Activated CD8-positive, alpha-beta memory T cell treated with anti-CD3 and anti-CD28 coated beads for 36 hours (primary cell): ENCODE data around the gene SNX9. TPM values are rescaled to one million over a fixed set of nuclear protein-coding genes. Genes with fewer than 3 reads are reported as not detected.

Source experiments
- CTCF ChIA-PET: fragments of 350-600 bp; sonication (Branson Sonifier 250); formaldehyde crosslinking; loops from one replicate; lab custom pipeline; 2021; ENCODE audit warnings: antibody characterized with exemption; lab: Charles Lee
- POLR2A ChIA-PET: fragments of 350-600 bp; sonication (Branson Sonifier 250); formaldehyde crosslinking; loops from one replicate; lab custom pipeline; 2021; ENCODE audit warnings: antibody characterized with exemption; lab: Charles Lee
- total RNA-seq, 2 experiments: library from RNA; stranded (reverse); gene quantifications; one replicate each; pipeline ENCODE4 v1.2.3, GENCODE V29; 2021

The SNX9 gene
- total RNA-seq, 2 experiments from 2014 or later, result 72.2 to 76.4 TPM

GRCh38 chr6:157798851-157799250 is 24.2 kb upstream of the SNX9 start:
- CTCF ChIA-PET, result no interaction called here

DNA sequence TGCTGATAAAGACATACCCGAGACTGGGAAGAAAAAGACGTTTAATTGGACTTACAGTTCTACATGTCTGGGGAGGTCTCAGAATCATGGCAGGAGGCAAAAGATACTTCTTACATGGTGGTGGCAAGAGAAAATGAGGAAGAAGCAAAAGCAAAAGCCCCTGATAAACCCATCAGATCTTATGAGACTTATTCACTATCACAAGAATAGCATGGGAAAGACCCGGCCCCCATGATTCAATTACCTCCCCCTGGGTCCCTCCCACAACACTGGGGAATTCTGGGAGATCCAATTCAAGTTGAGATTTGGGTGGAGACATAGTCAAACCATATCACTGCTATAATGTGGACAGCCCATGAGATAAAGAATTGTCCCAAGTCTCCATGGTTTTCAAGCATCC is 23.5 kb upstream of the SNX9 start:
- ChIA-PET POLR2A (interaction anchor here (0.9 kb wide), 1 partner anchor 35 kb away, joined by 5 read pairs; no protein-coding TSS in a partner anchor), CTCF (interaction anchor here (1.9 kb wide), 1 partner anchor 35 kb away, joined by 9 read pairs; no protein-coding TSS in a partner anchor)

More at GRCh38 chr6:157798851-157799250, 24.2 kb upstream of the SNX9 start:
- POLR2A ChIA-PET, result interaction anchor here (0.9 kb wide), 1 partner anchor 34 kb away, joined by 5 read pairs; no protein-coding TSS in a partner anchor

DNA sequence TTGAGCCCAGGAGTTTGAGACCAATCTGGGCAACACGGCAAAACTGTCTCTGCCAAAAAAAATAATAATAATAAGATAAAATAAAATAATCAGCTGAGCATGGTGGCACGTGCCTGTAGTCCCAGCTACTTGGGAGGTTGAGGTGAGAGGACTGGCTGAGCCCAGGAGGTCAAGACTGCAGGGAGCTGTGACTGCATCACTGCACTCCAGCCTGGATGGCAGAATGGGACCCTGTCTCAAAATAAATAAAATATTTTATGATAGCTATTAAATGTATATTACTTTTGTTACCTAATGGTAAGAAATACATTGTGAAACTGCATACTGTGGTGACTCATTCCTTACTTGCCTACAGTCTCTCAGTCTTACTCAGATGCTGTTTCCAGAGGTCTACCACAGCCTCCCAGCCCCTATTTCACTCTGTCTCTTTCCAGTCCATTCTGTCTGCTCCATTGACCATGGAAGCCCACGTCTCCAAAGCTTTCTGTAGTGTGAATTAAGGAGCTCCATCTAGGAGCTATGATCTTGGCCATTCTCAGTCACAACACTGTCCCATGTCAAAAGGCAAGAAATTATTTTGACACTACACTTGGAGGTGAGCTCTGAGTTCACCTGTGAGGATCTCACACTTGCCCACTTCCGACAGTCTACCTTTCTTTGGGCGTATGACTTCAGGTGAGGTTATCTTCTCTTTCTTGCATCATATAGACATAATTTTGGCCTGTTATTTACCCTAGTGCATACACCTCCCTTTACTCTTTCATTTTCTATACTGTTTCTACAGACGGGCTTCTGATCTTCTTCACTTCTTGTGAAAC is 22.4 kb upstream of the SNX9 start:
- CTCF ChIA-PET, result interaction anchor here (0.6 to 1.9 kb wide), 6 partner anchors 18 to 1281 kb away, joined by 3 to 9 read pairs (median 5); no protein-coding TSS in a partner anchor
- POLR2A ChIA-PET, result interaction anchor here (0.5 to 1.5 kb wide), 5 partner anchors 22 to 341 kb away, joined by 3 to 16 read pairs (median 4); no protein-coding TSS in a partner anchor

- POLR2A ChIA-PET, result no interaction called here
- CTCF ChIA-PET, result interaction anchor here (0.6 to 1.5 kb wide), 2 partner anchors 48 to 95 kb away, joined by 3 to 4 read pairs; no protein-coding TSS in a partner anchor
Observed at GRCh38 chr6:157804448-157805327, 18.4 kb upstream of the SNX9 start.

- POLR2A ChIA-PET, result no interaction called here
- CTCF ChIA-PET, result no interaction called here
Observed at GRCh38 chr6:157806131-157806855, 16.8 kb upstream of the SNX9 start.

- ChIA-PET POLR2A (interaction anchor here (0.6 kb wide), 1 partner anchor 275 kb away, joined by 9 read pairs; no protein-coding TSS in a partner anchor), CTCF (no interaction called here)
Observed at GRCh38 chr6:157806856-157807215, 16.2 kb upstream of the SNX9 start.

- ChIA-PET CTCF (interaction anchor here (1.3 kb wide), 1 partner anchor 14 kb away, joined by 3 read pairs; no protein-coding TSS in a partner anchor), POLR2A (no interaction called here)
Observed at GRCh38 chr6:157808405-157808950, 14.6 kb upstream of the SNX9 start.

DNA sequence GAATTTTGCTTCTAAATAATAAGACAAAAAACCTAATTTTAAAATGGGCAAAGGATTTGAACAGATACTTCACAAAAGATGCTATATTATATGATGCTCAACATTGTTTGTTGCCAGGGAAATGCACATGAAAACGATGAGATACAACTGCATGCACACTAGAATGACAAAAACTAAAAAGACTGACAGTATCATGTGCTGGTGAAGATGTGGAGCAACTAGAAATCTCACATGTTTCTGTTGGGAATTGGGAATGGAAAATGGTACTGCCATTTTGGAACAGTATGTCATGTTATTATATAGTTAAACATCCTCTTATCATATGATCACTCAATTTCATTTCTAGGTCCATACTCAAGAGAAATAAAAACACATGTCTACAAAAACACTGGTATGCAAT is 13.4 kb upstream of the SNX9 start:
- POLR2A ChIA-PET, result no interaction called here
- CTCF ChIA-PET, result no interaction called here

DNA sequence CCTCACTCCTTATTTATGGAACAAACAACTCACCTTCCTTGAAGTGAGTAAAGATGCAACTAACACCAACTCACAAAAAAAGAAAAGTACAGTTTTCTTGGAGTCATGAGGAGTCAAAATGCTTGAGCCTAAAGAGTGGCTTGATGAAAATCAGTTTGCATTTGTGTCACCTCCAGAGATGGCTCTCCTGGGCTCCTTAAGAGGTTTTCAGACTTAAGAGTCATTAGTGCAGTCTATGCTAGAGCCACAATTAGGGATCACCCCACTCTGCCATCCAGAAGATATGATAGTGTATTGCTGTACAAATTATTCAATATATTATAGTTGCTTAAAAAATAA is 11.9 kb upstream of the SNX9 start:
- CTCF ChIA-PET, result no interaction called here

DNA sequence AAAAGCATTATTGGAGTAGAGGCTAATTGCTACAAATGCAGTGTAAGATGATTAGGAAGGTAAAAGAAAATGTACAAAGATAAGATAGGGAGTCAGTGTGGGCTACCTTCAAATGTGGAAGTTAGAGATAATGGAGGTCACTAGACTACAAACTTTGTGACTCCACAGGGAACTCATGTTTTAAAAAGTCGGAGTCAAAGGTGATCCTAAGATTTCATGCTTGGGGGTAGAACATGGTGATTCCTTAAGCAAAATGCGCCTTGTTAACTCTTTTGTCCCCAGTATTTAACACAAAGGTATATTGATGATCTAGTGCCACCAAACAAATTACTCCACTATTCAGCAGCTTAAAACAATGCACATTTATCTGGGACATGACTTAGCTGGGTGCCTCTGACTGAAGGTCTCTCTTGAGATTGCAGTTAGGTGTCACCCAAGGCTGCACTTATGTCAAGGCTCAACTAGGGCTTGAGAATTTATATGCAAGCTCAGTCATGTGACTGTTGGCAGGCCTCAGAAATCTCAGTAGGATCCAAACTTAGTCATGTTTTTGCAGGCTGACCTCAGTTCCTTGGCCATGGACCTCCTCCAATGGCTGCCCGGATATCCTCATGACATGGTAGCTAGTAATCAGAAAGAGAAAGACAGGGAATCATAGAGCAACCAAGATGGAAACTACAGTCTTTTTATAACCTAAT is 11.4 kb upstream of the SNX9 start:
- ChIA-PET CTCF (no interaction called here), POLR2A (no interaction called here)

More for the DNA sequence above, 11.9 kb upstream of the SNX9 start:
- POLR2A ChIA-PET, result no interaction called here

DNA sequence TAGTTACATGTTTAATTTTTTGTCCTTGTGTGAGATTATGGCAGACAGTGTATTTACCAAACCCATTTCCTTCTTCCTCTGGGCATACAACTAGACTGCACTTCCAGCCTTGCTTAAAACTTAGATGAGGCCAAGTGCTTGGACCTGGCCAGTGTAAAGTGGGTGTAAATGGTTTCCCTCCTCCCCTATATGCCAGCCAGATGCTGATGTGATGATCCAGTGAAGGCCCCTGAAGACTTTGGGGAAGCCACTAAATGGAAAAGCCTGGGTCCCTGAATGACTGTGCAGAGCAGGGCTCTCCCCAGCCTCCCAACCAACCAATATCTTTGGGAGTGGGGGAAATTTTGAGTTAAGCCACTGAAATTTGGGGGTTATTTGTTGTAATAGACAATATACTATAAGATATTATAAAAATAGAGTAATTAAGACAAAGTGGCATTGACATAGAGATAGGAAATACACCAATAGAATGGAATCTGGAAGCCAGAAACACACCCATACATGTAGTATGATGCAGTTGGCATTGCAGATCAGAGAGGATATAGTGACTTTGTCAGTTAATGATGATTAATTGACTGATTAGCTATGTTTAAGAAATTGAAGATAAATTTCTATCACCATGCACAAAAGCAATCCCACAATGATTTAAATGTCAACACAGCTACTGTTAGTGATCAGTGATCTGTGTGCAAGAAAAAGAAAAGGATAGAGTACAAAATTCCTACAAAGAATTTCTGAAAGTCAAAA is 10.4 kb upstream of the SNX9 start:
- POLR2A ChIA-PET, result no interaction called here
- CTCF ChIA-PET, result no interaction called here

GRCh38 chr6:157813191-157813590 is 9.9 kb upstream of the SNX9 start:
- CTCF ChIA-PET, result no interaction called here
- POLR2A ChIA-PET, result no interaction called here

- CTCF ChIA-PET, result no interaction called here
Observed at GRCh38 chr6:157813750-157814455, 9.1 kb upstream of the SNX9 start.

DNA sequence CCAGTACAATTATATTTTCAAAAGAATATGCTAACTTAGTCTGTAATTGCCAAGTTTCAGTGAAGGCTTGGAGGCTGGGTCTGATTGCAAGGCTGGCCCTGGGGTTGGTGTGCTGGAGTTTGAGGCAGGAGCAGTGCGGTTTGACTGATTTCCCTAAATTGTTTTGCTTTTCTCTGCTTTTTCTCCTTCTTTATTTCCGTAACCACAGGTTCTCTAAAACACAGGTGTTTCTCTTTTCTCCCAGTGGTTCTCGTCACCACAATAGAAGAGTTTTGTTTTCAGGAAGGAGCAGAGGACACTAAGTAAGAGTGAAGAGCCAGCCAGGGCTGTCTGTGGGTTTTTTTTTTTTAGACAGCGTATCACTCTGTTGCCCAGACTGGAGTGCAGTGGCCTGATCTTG is 8.2 kb upstream of the SNX9 start:
- ChIA-PET CTCF (no interaction called here), POLR2A (no interaction called here)

More at GRCh38 chr6:157813750-157814455, 9.1 kb upstream of the SNX9 start:
- POLR2A ChIA-PET, result no interaction called here

- CTCF ChIA-PET, result no interaction called here
- POLR2A ChIA-PET, result no interaction called here
Observed at GRCh38 chr6:157821342-157822033, 1.6 kb upstream of the SNX9 start.

DNA sequence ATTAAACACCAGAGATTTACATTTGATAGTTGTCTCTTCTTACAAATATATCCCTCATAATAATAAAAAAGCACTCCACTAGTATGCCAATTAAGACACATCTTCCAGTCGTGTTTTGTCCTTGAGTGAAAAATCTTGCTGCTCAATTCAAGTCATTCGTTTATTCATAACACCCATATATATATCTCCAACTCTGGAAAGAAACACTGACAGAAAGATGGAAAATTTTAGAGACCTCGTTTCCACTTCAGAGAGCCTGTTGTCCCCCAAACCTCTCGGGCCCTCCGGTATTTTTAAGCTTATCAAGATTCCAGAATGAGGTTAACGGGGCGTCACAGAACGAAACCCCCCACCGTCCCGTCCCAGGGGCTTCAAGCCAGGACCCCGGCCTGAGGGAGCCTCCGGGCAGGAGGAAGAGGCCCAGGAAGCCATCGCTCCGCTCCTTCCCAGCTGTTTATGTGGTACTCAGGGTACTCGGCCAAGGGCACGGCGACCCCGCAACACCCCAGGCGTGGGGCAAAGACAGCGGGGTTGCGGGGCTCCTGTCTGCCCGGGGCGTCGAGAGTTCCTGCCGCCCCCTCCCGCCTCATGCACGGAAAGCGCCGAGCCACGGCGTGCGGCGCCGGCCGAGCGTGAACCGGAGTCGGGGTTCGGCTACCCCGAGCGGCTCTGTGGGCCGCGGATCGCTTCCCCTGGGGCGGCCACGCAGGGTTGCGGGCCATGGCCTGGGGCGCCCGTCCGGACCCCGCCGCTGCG is 623 bp upstream of the SNX9 start:
- CTCF ChIA-PET, result interaction anchor here (0.8 kb wide), 1 partner anchor 14 kb away, joined by 3 read pairs; no protein-coding TSS in a partner anchor
- POLR2A ChIA-PET, result interaction anchor here (1.0 to 1.2 kb wide), 2 partner anchors 22 to 62 kb away, joined by 3 to 9 read pairs; no protein-coding TSS in a partner anchor
